ENCODE results near the gene KCNJ15. TPM values are rescaled to one million over a fixed set of nuclear protein-coding genes. Genes with fewer than 3 reads are reported as not detected.

The KCNJ15 gene
- total RNA-seq, 3 donors from 2014 or later: 0.44 to 0.77 TPM; not detected in 1

DNA sequence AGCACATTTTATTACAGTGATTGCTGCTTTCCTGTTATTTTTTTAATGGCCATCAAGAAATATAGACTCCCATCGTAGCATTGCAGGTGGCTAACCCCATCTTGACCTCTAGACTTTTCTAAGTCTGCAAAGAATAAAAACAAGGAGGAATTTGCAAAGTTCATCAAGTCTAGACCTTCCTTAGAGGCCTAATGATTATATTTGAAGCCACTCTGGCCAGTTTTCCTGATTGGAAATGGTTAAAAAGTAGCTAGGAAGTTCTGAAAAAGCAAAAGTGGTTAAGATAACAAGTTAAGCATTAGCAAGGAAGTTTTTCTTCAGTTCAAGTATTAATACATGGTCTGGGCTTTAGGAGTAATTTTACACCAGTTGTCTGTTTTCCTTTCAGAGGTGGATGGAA lies 16.7 kb upstream of the KCNJ15 start:
- Histone ChIP-seq H3K4me1 (ENCODE audit: low read depth) (no peaks in the 10 kb centered on the region), H3K36me3 (ENCODE audit: low read depth) (no peaks in the 10 kb centered on the region), H3K9me3 (no peaks in the 10 kb centered on the region), H3K4me3 (no peak overlapping the region)
- TF ChIP-seq, protein P1, sequence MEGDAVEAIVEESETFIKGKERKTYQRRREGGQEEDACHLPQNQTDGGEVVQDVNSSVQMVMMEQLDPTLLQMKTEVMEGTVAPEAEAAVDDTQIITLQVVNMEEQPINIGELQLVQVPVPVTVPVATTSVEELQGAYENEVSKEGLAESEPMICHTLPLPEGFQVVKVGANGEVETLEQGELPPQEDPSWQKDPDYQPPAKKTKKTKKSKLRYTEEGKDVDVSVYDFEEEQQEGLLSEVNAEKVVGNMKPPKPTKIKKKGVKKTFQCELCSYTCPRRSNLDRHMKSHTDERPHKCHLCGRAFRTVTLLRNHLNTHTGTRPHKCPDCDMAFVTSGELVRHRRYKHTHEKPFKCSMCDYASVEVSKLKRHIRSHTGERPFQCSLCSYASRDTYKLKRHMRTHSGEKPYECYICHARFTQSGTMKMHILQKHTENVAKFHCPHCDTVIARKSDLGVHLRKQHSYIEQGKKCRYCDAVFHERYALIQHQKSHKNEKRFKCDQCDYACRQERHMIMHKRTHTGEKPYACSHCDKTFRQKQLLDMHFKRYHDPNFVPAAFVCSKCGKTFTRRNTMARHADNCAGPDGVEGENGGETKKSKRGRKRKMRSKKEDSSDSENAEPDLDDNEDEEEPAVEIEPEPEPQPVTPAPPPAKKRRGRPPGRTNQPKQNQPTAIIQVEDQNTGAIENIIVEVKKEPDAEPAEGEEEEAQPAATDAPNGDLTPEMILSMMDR (IDR thresholded peaks at IDR 0.05): no peak
- DNase-seq (no peak), ATAC-seq (no peak)
- intact Hi-C loops (cut with DNase I, micrococcal nuclease): no loop called here

DNA sequence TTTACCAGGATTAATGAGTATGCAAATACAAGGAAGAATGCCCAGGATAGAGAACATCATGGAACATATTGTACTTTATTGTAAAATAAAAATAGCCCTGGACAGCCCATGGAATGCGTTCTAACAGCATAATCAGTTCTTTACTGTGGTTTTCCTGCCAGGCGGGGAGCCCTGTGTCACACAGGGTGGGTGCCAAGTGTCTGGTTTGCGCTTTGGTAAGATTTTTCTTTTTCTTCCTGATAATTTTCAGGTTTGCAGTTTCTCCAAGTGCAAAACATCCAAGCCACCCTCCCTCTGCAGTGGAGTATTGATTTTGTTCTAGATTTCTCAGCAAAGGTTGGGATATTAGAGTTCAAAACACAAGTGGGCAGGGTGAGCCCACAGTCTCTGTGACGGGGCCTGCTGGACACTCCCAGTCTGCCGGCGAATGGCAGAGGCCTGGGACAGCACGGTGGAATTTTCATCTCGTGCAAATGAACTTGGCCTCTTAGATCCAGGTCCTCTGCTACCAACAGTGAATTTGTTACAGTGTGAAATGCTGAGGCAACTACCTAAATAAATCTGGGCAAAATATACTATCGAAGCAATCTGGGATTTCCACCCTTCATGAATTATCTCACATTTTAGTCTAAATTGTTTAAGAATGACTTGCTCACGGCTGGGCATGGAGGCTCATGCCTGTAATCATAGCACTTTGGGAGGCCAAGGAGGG lies 15.6 kb upstream of the KCNJ15 start:
- TF ChIP-seq, protein P1 (IDR thresholded peaks at IDR 0.05): no peak
- no peaks in the 10 kb centered on the region for H3K9me3 ChIP-seq
- intact Hi-C loops (cut with DNase I, micrococcal nuclease): no loop called here
- DNase-seq: no peak
- no peaks in the 10 kb centered on the region for H3K36me3 ChIP-seq (ENCODE audit: low read depth)
- no peaks in the 10 kb centered on the region for H3K4me1 ChIP-seq (ENCODE audit: low read depth)
- H3K4me3 ChIP-seq: no peak overlapping the region
- no peak for ATAC-seq

DNA sequence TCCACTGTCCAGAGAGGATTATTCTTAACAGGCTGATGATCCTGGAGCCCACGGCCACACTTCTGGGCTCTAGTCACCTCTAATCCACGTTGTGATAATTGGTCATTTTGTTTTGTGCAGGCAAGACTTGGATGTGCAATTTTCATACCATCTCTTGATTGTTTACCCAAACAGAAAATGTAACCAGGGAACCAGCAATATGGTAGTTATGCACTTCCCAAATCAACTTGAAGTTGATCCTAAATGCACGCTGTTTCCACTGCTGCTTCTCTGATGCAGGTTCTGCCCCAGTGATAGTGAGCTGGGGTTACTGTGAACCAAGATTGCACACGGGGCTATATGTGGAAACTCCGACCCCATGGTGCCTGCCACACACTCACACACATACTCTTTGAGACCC lies 14.7 kb upstream of the KCNJ15 start:
- TF ChIP-seq, protein P1 (IDR thresholded peaks at IDR 0.05): no peak
- Histone ChIP-seq H3K9me3 (no peaks in the 10 kb centered on the region), H3K4me1 (ENCODE audit: low read depth) (no peaks in the 10 kb centered on the region), H3K4me3 (no peak overlapping the region), H3K36me3 (ENCODE audit: low read depth) (no peaks in the 10 kb centered on the region)
- no peak for ATAC-seq
- DNase-seq: no peak
- intact Hi-C loops (cut with DNase I, micrococcal nuclease): no loop called here

DNA sequence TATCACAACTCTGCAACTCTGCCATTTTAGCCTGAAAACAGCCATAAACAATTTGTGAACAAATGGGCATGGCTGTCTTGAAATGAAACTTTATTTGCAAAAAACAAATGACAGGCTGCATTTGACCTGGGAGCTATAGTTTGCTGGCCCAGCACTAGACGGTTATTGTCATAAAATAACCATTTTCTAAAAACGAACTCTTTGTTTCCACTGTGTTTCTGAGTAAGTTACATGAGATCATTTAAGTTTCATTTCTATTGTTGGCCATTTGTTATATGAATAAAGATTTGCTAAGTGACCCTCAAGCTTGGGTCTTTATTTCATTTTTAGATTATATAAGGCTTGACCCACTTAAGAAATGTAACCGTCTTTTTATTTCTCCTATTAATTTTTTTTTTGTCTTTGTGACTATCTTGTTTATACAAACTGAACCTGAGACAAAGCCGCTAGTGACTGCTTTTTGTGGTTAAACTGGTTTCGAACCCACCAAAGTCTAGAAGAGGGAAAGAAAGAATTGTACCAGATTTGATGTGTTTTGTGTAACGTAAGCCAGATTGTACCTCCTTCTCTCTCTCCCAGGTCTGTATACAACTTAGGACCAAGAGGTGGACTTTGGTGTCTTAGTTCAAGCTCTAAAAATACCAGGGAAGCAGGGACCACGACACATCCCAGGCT lies 12.9 kb upstream of the KCNJ15 start:
- Histone ChIP-seq H3K4me1 (ENCODE audit: low read depth) (peaks cover 6% of the 10 kb centered on the region), H3K9me3 (no peaks in the 10 kb centered on the region), H3K4me3 (no peak overlapping the region), H3K36me3 (ENCODE audit: low read depth) (no peaks in the 10 kb centered on the region)
- DNase-seq: no peak
- intact Hi-C loops (cut with DNase I, micrococcal nuclease): no loop called here
- no peak for ATAC-seq
- TF ChIP-seq, protein P1 (IDR thresholded peaks at IDR 0.05): no peak

DNA sequence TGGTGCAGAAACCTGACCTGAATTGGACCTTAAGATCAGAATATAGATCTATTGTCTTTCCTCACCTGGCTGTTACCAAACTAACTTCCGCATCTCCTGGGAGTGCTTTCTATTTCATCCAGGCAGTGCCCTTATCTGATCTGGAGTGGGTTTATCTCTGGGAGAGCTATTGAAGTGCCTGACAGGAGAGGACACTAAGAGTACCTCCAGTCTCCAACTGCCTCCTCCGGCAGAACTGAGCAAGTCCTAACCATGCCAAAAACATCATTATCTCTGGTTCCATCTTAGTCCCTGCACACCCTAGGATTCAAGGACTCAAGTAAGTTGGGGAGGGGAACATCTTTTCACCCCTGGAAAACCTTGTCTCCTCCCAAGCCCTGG lies 12.4 kb upstream of the KCNJ15 start:
- Histone ChIP-seq H3K4me3 (no peak overlapping the region), H3K4me1 (ENCODE audit: low read depth) (peaks cover 6% of the 10 kb centered on the region), H3K9me3 (no peaks in the 10 kb centered on the region), H3K36me3 (ENCODE audit: low read depth) (no peaks in the 10 kb centered on the region)
- intact Hi-C loops (cut with DNase I, micrococcal nuclease): no loop called here
- DNase-seq (no peak), ATAC-seq (no peak)
- TF ChIP-seq, protein P1 (IDR thresholded peaks at IDR 0.05): no peak
